Measurements from ENCODE around the gene RPTOR.

DNA sequence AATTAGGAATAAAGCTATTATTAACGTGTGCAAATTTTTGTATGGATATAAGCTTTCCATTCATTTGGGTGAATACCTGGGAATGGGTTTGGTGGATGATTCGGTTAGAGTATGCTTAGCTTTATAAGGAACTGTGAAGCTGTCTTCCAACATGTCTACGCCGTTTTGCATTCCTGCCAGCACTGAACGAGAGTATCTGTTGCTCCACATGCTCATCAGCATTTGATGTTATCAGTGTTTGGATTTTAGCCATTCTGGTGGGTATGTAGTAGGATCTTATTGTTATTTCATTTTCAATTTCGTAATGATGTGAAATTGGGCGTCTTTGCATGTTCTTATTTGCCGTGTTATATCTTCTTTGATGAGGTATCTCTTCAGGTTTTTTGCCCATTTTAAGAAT is 168.0 kb downstream of the RPTOR start:
- TF ChIP-seq TOX (CRISPR knock-in tag; IDR thresholded peaks at IDR 0.05; ENCODE audit: borderline replicate concordance) (no peak), ZNF70 (CRISPR knock-in tag; IDR thresholded peaks at IDR 0.05) (no peak), ZNF8 (CRISPR knock-in tag; IDR thresholded peaks at IDR 0.05) (no peak), ZFP3 (CRISPR knock-in tag; IDR thresholded peaks at IDR 0.05) (no peak), BACH2 (CRISPR knock-in tag; IDR thresholded peaks at IDR 0.05; ENCODE audit: borderline replicate concordance) (no peak), TCF4 (CRISPR knock-in tag; IDR thresholded peaks at IDR 0.05; ENCODE audit: borderline replicate concordance) (no peak), ZFP30 (CRISPR knock-in tag; IDR thresholded peaks at IDR 0.05) (no peak)
- TF ChIP-seq, protein P1, sequence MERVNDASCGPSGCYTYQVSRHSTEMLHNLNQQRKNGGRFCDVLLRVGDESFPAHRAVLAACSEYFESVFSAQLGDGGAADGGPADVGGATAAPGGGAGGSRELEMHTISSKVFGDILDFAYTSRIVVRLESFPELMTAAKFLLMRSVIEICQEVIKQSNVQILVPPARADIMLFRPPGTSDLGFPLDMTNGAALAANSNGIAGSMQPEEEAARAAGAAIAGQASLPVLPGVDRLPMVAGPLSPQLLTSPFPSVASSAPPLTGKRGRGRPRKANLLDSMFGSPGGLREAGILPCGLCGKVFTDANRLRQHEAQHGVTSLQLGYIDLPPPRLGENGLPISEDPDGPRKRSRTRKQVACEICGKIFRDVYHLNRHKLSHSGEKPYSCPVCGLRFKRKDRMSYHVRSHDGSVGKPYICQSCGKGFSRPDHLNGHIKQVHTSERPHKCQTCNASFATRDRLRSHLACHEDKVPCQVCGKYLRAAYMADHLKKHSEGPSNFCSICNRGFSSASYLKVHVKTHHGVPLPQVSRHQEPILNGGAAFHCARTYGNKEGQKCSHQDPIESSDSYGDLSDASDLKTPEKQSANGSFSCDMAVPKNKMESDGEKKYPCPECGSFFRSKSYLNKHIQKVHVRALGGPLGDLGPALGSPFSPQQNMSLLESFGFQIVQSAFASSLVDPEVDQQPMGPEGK (CRISPR knock-in tag; IDR thresholded peaks at IDR 0.05; ENCODE audit: borderline replicate concordance) = no peak

All from SK-N-SH treated with all-trans-retinoic acid at 6 μM for 48 hours (cell line).